ENCODE measurements around the gene GRID1.

The GRID1 gene

DNA sequence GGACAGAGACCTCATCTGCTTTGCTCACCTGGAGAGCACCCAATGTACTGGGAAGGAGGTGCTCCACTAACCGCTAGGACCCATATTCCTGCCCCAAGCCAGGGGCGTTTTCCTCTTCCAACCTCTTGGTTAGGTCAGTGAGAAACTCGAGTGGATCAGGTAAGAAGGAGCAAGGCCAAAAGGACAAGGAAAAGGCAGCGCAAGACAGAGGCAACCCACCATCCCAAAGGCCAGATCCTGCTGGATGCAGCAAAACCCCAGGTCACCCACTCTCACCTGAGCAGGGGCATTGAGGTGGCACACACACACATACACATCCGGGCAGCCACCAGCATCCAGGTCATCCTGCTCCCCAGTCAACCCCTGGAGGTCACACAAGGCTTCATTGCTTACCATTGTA lies 105.1 kb downstream of the GRID1 start:
- Histone ChIP-seq H3K9me3 (ENCODE audit: control insufficient read depth in 2 of 2, low read length in 2 of 2) (no peaks in the 10 kb centered on the region), H3K4me3 (ENCODE audit: low read length in 2 of 2) (no peak overlapping the region), H3K9ac (ENCODE audit: low read depth in 1 of 2, low read length in 2 of 2) (no peak overlapping the region), H3K27ac (ENCODE audit: low read depth in 2 of 2, low read length in 2 of 2) (no peak overlapping the region), H3K27me3 (ENCODE audit: control insufficient read depth in 2 of 2, insufficient read depth in 2 of 2, low read length in 2 of 2) (peaks cover 2 to 8% of the 10 kb centered on the region in 2 donors), H3K36me3 (ENCODE audit: control insufficient read depth in 2 of 2, insufficient read depth in 2 of 2, low read length in 2 of 2) (no peaks in the 10 kb centered on the region), H3K4me1 (ENCODE audit: control insufficient read depth in 2 of 2, insufficient read depth in 2 of 2, low read length in 2 of 2) (no peaks in the 10 kb centered on the region)

DNA sequence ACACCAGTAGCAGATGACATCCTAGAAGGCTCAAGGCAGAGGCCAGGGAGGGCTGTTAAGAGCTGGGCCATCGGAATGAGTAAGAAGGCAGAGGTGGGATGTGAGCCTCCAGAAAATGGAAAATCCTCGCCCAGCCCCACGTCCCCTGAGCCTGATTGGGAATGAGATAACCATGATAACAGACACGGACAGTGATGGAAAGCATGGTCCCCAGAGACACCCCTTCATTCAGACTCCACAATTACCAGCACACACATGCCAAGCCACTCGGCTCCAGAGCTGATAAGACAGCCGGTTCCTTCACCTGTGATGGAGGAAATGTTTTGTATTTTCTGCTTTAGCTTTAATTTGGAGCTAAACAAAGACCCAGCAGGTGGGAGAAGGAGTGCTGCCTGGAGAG lies 106.0 kb downstream of the GRID1 start:
- Histone ChIP-seq H3K9ac (ENCODE audit: low read depth in 1 of 2, low read length in 2 of 2) (no peak overlapping the region), H3K27me3 (ENCODE audit: control insufficient read depth in 2 of 2, insufficient read depth in 2 of 2, low read length in 2 of 2) (peaks cover 2 to 8% of the 10 kb centered on the region in 2 donors), H3K27ac (ENCODE audit: low read depth in 2 of 2, low read length in 2 of 2) (no peak overlapping the region), H3K36me3 (ENCODE audit: control insufficient read depth in 2 of 2, insufficient read depth in 2 of 2, low read length in 2 of 2) (no peaks in the 10 kb centered on the region), H3K4me1 (ENCODE audit: control insufficient read depth in 2 of 2, insufficient read depth in 2 of 2, low read length in 2 of 2) (no peaks in the 10 kb centered on the region), H3K9me3 (ENCODE audit: control insufficient read depth in 2 of 2, low read length in 2 of 2) (no peaks in the 10 kb centered on the region), H3K4me3 (ENCODE audit: low read length in 2 of 2) (no peak overlapping the region)

DNA sequence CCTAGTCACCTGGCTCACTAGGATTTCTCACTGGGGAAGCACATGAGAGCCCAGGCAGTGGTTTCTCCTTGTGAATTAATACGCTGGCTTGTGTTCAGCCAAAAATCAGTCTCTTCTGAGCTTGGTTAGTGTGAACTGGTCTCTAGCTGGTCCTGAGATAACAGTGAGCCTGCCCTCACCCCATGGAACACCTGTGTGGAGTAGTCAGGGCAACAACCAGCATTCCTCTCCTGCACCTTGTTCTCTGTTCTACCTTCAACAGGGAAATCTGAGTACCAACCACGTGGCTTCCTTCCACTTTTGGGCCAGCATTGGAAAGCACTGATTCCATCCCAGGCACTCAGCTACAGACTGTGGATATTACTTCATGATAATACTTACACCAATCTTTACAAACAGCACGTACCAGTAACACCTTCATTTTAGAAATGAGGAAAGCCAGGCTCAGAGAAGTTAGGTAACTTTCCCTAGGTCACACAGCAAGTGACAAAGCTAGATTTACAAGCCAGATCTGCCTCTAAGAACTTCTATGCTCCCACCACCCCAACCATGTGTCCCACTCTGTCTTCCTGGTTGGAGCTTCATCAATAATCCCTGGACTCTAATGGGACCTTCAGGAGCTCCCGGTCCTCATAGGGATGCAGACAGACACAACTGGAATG lies 106.6 kb downstream of the GRID1 start:
- H3K4me1 ChIP-seq (ENCODE audit: control insufficient read depth in 2 of 2, insufficient read depth in 2 of 2, low read length in 2 of 2), result no peaks in the 10 kb centered on the region
- H3K9me3 ChIP-seq (ENCODE audit: control insufficient read depth in 2 of 2, low read length in 2 of 2), result no peaks in the 10 kb centered on the region
- H3K27ac ChIP-seq (ENCODE audit: low read depth in 2 of 2, low read length in 2 of 2), result no peak overlapping the region
- H3K27me3 ChIP-seq (ENCODE audit: control insufficient read depth in 2 of 2, insufficient read depth in 2 of 2, low read length in 2 of 2), result peaks cover 2 to 8% of the 10 kb centered on the region in 2 donors
- no peaks in the 10 kb centered on the region for H3K36me3 ChIP-seq (ENCODE audit: control insufficient read depth in 2 of 2, insufficient read depth in 2 of 2, low read length in 2 of 2)
- no peak overlapping the region for H3K4me3 ChIP-seq (ENCODE audit: low read length in 2 of 2)
- no peak overlapping the region for H3K9ac ChIP-seq (ENCODE audit: low read depth in 1 of 2, low read length in 2 of 2)

DNA sequence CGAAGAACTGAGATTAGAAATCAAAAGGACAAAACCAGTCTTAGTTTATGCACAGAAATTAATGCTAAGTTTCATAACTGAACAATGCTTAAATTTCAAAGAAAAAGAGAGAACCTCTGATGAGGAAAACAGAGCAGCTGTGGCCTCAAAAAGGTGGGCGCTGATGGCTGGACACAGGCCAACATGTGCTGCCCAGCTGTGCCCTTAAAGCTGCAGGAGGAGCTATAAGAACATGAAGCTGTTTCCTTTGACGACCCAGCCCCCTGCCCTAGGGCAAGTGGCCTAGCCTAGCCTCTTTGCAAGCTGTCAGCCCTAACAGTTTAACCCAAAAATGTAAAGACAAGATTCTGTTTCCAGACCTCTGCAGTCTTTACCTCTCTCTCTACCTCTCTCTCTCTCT lies 107.7 kb downstream of the GRID1 start:
- Histone ChIP-seq H3K9ac (ENCODE audit: low read depth in 1 of 2, low read length in 2 of 2) (no peak overlapping the region), H3K4me3 (ENCODE audit: low read length in 2 of 2) (no peak overlapping the region), H3K4me1 (ENCODE audit: control insufficient read depth in 2 of 2, insufficient read depth in 2 of 2, low read length in 2 of 2) (no peaks in the 10 kb centered on the region), H3K27me3 (ENCODE audit: control insufficient read depth in 2 of 2, insufficient read depth in 2 of 2, low read length in 2 of 2) (peaks cover 2 to 3% of the 10 kb centered on the region in 2 donors), H3K9me3 (ENCODE audit: control insufficient read depth in 2 of 2, low read length in 2 of 2) (no peaks in the 10 kb centered on the region), H3K36me3 (ENCODE audit: control insufficient read depth in 2 of 2, insufficient read depth in 2 of 2, low read length in 2 of 2) (no peaks in the 10 kb centered on the region), H3K27ac (ENCODE audit: low read depth in 2 of 2, low read length in 2 of 2) (no peak overlapping the region)

DNA sequence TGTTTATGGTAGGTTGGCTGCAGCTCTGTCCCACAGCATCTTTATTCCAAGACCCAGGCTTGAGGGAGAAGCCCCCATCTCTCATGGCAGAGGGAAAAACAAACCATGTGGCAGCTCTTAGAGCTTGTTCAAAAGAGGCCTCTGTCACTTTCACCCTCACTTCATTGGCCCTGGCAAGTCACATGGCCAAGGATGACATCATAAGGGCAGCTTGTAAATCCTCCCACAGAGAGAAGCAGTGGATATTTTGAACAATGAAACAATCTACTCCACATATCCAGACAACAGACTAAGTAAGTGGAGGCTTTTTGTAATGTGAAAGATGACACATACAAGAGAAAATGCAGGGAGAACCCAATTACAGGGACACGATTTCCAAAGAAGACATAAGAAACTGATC lies 108.1 kb downstream of the GRID1 start:
- H3K27me3 ChIP-seq (ENCODE audit: control insufficient read depth in 2 of 2, insufficient read depth in 2 of 2, low read length in 2 of 2), result peaks cover 2 to 3% of the 10 kb centered on the region in 2 donors
- no peaks in the 10 kb centered on the region for H3K36me3 ChIP-seq (ENCODE audit: control insufficient read depth in 2 of 2, insufficient read depth in 2 of 2, low read length in 2 of 2)
- H3K4me3 ChIP-seq (ENCODE audit: low read length in 2 of 2), result no peak overlapping the region
- H3K27ac ChIP-seq (ENCODE audit: low read depth in 2 of 2, low read length in 2 of 2), result no peak overlapping the region
- H3K9me3 ChIP-seq (ENCODE audit: control insufficient read depth in 2 of 2, low read length in 2 of 2), result no peaks in the 10 kb centered on the region
- H3K4me1 ChIP-seq (ENCODE audit: control insufficient read depth in 2 of 2, insufficient read depth in 2 of 2, low read length in 2 of 2), result no peaks in the 10 kb centered on the region
- no peak overlapping the region for H3K9ac ChIP-seq (ENCODE audit: low read depth in 1 of 2, low read length in 2 of 2)

DNA sequence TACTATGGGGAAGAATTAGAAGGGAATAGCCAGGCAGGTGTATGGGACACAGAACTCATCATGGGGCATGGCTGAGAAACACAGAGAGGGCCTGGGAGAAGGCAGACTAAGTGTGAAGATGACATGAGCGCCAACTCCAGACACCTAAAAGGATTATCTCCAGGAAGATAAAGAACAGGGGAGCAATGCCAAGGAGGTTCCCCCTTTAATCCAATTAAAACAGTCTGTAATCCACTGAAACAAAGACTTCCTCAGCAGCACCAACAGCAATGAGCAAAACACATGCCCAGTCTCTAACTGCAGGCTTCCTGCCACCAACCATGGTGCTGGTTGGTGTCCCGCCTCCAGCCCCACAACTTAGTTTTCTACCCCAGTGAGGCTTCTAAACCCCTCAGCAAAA lies 108.9 kb downstream of the GRID1 start:
- H3K4me1 ChIP-seq (ENCODE audit: control insufficient read depth in 2 of 2, insufficient read depth in 2 of 2, low read length in 2 of 2), result no peaks in the 10 kb centered on the region
- H3K9ac ChIP-seq (ENCODE audit: low read depth in 1 of 2, low read length in 2 of 2), result no peak overlapping the region
- H3K9me3 ChIP-seq (ENCODE audit: control insufficient read depth in 2 of 2, low read length in 2 of 2), result no peaks in the 10 kb centered on the region
- H3K27ac ChIP-seq (ENCODE audit: low read depth in 2 of 2, low read length in 2 of 2), result no peak overlapping the region
- H3K4me3 ChIP-seq (ENCODE audit: low read length in 2 of 2), result no peak overlapping the region
- H3K36me3 ChIP-seq (ENCODE audit: control insufficient read depth in 2 of 2, insufficient read depth in 2 of 2, low read length in 2 of 2), result no peaks in the 10 kb centered on the region
- peaks cover 0 to 3% of the 10 kb centered on the region in 2 donors for H3K27me3 ChIP-seq (ENCODE audit: control insufficient read depth in 2 of 2, insufficient read depth in 2 of 2, low read length in 2 of 2)

DNA sequence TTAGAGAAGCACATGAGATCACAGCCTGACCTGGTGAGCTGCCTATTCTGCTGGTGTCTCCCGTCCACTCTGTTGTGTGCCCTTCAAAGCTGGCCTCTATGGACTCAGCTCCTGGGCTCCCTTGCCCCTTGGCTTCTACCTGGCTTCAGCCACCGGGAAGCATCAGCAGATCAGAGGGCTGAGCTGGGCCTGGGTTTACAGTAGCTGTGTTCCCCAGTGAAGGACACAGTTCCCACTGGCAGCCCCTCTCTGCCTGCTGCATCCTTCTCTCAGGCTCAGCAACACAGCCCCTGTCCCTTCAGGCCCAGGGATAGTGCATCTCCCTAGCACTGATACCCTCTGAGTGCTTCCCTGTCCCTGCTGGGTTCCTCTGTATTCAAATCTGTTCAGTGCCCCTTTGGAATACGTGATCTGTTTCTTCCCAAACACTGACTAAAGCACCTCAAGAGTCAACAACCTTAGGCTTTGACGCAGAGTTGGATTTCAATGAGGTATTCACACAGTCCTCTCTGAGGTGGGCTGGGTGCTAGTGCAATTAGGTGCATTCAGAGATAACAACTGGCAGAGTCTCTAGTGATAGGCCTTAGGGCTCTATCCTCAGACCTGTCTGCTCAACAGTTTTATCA lies 109.8 kb downstream of the GRID1 start:
- H3K4me1 ChIP-seq (ENCODE audit: control insufficient read depth in 2 of 2, insufficient read depth in 2 of 2, low read length in 2 of 2), result no peaks in the 10 kb centered on the region

DNA sequence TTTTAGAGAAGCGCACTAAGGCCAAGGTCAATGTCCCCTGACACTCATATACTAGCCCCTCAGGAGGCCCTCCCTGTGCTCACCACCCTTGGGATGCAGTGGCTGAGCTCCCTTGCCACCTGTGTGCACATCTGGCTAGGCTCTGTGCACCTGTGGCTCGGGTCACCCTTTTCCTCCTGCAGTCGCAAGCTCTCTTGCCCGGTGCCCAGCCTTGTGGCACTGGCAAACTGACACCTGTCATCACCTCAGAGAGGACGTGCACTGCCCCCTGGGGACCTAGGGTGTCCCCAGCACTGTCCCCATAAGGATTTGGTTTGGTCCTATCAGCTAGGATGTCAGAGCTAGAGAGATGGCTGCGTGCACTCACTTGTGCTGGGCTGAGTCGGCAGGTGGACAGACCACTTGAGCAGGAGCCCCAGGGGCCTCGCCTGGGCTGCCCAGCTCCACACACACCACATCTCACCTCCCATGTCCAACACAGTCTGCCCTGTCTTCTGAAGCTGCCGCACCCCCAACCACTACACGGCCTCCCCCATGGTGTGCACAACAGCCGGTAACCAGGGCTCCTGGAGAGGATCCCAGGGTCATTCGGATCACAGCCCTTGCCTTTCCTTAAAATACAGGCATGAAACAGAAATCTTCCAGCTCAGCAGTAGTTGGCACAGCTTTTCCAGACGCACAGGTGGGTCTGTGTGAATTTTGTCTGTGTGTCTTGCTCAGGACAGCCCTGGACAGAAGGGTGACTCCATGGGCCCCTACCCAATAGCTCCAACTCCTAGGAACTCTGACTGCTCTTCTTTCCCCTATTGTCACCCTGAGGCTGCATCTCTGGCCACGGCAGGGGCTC lies 111.0 kb downstream of the GRID1 start:
- H3K9ac ChIP-seq (ENCODE audit: low read depth in 1 of 2, low read length in 2 of 2), result no peak overlapping the region

More for the DNA sequence above, 109.8 kb downstream of the GRID1 start:
- Histone ChIP-seq H3K36me3 (ENCODE audit: control insufficient read depth in 2 of 2, insufficient read depth in 2 of 2, low read length in 2 of 2) (no peaks in the 10 kb centered on the region), H3K27ac (ENCODE audit: low read depth in 2 of 2, low read length in 2 of 2) (no peak overlapping the region), H3K4me3 (ENCODE audit: low read length in 2 of 2) (no peak overlapping the region), H3K27me3 (ENCODE audit: control insufficient read depth in 2 of 2, insufficient read depth in 2 of 2, low read length in 2 of 2) (peaks cover 0 to 3% of the 10 kb centered on the region in 2 donors), H3K9ac (ENCODE audit: low read depth in 1 of 2, low read length in 2 of 2) (no peak overlapping the region), H3K9me3 (ENCODE audit: control insufficient read depth in 2 of 2, low read length in 2 of 2) (no peaks in the 10 kb centered on the region)

DNA sequence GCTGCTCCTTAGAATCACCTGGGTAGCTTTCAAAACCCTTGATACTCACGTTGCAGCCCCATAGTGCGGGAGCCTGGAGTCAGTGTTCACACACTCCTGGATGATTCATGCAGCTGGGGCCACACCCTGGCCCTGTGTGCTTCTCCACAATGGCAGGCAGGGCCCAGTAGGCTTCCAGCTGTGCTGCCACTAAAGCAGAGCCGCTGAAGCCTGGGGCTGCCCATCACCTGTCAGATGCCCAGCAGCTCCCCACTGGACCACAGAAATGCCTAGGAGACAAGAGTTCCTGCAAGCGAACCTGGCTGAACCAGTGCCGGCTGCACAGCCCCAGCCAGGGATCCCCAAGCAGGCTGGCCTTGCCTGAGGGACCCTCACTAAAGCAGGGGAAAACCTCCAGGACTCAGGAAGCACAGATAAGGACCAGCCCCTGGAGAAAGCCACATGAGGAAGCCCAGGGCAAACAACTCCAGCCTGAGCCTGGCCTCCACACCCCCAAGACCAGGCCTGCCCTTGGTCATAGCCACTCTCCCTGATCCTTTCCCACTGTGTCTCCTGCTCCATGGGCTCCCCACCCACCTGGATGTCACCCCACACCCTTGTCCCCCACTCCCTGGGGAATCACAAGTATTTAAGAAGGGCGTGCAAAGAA lies 111.9 kb downstream of the GRID1 start:
- H3K9me3 ChIP-seq (ENCODE audit: control insufficient read depth in 2 of 2, low read length in 2 of 2), result no peaks in the 10 kb centered on the region
- H3K9ac ChIP-seq (ENCODE audit: low read depth in 1 of 2, low read length in 2 of 2), result no peak overlapping the region
- no peaks in the 10 kb centered on the region for H3K36me3 ChIP-seq (ENCODE audit: control insufficient read depth in 2 of 2, insufficient read depth in 2 of 2, low read length in 2 of 2)
- no peak overlapping the region for H3K4me3 ChIP-seq (ENCODE audit: low read length in 2 of 2)
- peaks cover 0 to 2% of the 10 kb centered on the region in 2 donors for H3K27me3 ChIP-seq (ENCODE audit: control insufficient read depth in 2 of 2, insufficient read depth in 2 of 2, low read length in 2 of 2)
- H3K4me1 ChIP-seq (ENCODE audit: control insufficient read depth in 2 of 2, insufficient read depth in 2 of 2, low read length in 2 of 2), result no peaks in the 10 kb centered on the region
- H3K27ac ChIP-seq (ENCODE audit: low read depth in 2 of 2, low read length in 2 of 2), result no peak overlapping the region

More for the DNA sequence above, 111.0 kb downstream of the GRID1 start:
- H3K36me3 ChIP-seq (ENCODE audit: control insufficient read depth in 2 of 2, insufficient read depth in 2 of 2, low read length in 2 of 2), result no peaks in the 10 kb centered on the region
- H3K4me3 ChIP-seq (ENCODE audit: low read length in 2 of 2), result no peak overlapping the region
- peaks cover 0 to 3% of the 10 kb centered on the region in 2 donors for H3K27me3 ChIP-seq (ENCODE audit: control insufficient read depth in 2 of 2, insufficient read depth in 2 of 2, low read length in 2 of 2)
- H3K27ac ChIP-seq (ENCODE audit: low read depth in 2 of 2, low read length in 2 of 2), result no peak overlapping the region
- H3K9me3 ChIP-seq (ENCODE audit: control insufficient read depth in 2 of 2, low read length in 2 of 2), result no peaks in the 10 kb centered on the region
- H3K4me1 ChIP-seq (ENCODE audit: control insufficient read depth in 2 of 2, insufficient read depth in 2 of 2, low read length in 2 of 2), result no peaks in the 10 kb centered on the region

DNA sequence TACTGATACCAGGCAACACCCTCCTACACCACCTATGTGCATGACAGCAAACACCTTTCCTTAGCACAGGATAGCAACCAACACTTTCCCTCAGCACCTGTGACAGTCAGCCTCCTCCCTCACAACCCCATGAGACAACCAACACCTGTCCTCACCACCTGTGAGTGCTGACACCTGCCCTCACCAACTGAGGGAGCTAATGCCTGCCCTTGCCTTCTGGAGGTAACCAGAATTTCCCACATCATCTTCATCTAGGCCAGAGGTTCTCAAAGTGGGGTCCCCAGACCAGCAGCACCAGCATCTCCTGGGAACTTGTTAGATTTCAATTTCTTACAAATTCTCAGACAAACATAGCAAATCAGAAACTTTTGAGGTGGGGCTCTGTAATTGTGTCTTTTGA lies 112.5 kb downstream of the GRID1 start:
- H3K9me3 ChIP-seq (ENCODE audit: control insufficient read depth in 2 of 2, low read length in 2 of 2), result no peaks in the 10 kb centered on the region
- H3K4me1 ChIP-seq (ENCODE audit: control insufficient read depth in 2 of 2, insufficient read depth in 2 of 2, low read length in 2 of 2), result no peaks in the 10 kb centered on the region
- no peak overlapping the region for H3K9ac ChIP-seq (ENCODE audit: low read depth in 1 of 2, low read length in 2 of 2)
- no peak overlapping the region for H3K27ac ChIP-seq (ENCODE audit: low read depth in 2 of 2, low read length in 2 of 2)
- H3K36me3 ChIP-seq (ENCODE audit: control insufficient read depth in 2 of 2, insufficient read depth in 2 of 2, low read length in 2 of 2), result no peaks in the 10 kb centered on the region
- no peaks in the 10 kb centered on the region for H3K27me3 ChIP-seq (ENCODE audit: control insufficient read depth in 2 of 2, insufficient read depth in 2 of 2, low read length in 2 of 2)
- no peak overlapping the region for H3K4me3 ChIP-seq (ENCODE audit: low read length in 2 of 2)
